UCSD-AML1 (cell line): Measurements from ENCODE around the gene SMIM10L2A.
"Not testable (repeated sequence)": the region's sequence is repeated elsewhere in the genome, so short reads cannot be mapped to it uniquely, and the experiment has no call there.

Experiments used
- DNase-seq: peaks from one replicate; lab custom pipeline; 2025; ENCODE audit not compliant: unreplicated experiment; lab: John Stamatoyannopoulos, UW

The SMIM10L2A gene

DNA sequence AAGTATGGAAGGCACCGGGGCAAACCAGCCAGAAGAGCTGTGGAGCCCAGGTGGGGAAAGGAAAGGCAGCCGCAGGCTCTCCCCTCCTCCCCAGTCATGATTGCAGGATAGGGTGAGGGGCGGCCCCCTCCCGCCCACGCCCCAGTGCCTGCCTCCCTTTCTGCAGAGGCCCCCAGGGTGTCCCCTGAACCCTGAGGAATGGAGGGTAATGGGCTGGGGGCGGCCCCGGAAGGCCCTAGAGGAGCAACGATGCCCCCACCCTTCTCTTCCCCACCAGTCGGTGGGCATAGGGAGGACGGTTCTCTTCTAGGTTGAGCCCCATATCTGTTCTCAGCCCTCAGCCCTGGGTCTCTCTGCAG lies 1.0 kb downstream of the SMIM10L2A start:
- not testable (repeated sequence) for DNase-seq

GRCh38 chrX:135423173-135423864 lies 1.6 kb downstream of the SMIM10L2A start:
- DNase-seq, result not testable (repeated sequence)

- DNase-seq, result no peak
Measured at GRCh38 chrX:135424469-135424868, 2.7 kb downstream of the SMIM10L2A start.

GRCh38 chrX:135425026-135425965 lies 3.6 kb downstream of the SMIM10L2A start:
- no peak for DNase-seq

DNA sequence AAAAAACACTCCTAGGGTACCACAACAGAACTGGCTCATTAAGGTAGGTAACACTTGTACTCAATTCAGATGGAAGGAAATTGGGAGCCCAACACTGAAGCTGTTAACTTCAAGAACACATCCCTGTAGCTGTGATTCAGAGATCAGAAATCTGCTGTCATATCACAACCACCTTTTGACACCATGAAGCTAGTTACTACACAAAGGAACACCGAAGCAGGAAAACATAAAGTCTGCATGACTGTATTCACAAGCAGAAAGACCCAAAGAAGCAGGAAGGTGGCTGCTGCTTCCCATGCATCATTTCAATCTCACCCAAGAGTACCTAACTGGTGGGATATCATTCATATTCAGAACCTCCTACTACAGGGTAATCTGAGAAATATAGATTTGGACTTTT lies 7.7 kb downstream of the SMIM10L2A start:
- no peak for DNase-seq

- no peak for DNase-seq
Measured at GRCh38 chrX:135431886-135432285, 10.1 kb downstream of the SMIM10L2A start.

GRCh38 chrX:135432453-135432852 lies 10.7 kb downstream of the SMIM10L2A start:
- no peak for DNase-seq

GRCh38 chrX:135432881-135433521 lies 11.3 kb downstream of the SMIM10L2A start:
- DNase-seq, result no peak

DNA sequence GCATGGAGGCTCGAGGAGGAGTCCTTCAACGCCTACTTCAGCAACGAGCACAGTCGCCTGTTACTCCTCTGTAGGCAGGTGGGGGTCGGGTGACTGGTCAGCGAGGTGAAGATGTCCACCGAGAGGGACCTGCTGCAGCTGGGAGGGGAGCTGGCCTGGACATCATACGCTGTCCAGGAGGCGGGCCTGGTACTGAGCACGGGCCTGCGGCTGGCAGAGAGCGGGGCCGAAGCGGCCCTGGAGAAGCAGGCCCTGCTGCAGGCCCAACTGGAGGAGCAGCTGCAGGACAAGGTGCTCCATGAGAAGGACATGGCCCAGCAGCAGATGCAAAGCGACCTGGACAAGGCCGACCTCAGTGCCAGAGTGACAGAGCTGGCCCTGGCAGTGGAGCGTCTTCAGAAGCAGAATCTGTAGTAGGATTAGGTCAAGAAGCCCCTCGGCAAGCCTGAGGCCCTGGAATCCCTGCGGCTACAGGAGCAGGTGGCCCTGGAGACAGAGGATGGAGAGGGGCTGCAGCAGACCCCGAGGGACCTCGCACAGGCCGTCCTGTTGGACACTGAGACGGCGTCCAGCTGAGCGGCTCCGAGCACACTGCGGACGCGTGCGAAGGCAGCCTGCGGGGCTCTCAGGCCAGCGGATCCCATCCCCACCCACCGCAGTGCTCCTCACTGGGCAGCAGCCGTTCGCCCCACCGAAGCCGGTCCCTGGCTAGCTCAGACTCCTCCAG lies 11.9 kb downstream of the SMIM10L2A start:
- DNase-seq, result no peak

GRCh38 chrX:135434258-135435138 lies 12.8 kb downstream of the SMIM10L2A start:
- DNase-seq, result no peak

GRCh38 chrX:135435139-135435922 lies 13.6 kb downstream of the SMIM10L2A start:
- DNase-seq, result no peak

DNA sequence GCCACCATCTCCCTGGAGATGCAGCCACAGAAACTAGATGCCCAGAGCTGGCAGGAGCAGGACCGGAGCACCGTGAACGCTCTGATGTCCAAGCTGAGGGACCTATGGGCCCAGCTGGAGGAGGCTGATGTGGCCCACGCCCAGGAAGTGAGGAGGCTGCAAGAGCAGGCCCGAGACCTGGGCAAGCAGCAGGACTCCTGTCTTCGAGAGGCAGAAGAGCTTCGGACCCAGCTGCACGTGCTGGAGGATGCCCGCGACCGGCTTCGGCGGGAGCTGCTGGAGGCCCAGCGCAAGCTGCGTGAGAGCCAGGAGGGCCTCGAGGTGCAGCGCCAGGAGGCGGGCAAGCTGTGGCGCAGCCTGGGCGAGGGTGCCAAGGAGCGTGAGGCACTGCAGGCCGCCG lies 14.2 kb downstream of the SMIM10L2A start:
- DNase-seq, result no peak

- no peak for DNase-seq
Measured at GRCh38 chrX:135436456-135436855, 14.7 kb downstream of the SMIM10L2A start.

- DNase-seq, result no peak
Measured at GRCh38 chrX:135436966-135437866, 15.5 kb downstream of the SMIM10L2A start.

DNA sequence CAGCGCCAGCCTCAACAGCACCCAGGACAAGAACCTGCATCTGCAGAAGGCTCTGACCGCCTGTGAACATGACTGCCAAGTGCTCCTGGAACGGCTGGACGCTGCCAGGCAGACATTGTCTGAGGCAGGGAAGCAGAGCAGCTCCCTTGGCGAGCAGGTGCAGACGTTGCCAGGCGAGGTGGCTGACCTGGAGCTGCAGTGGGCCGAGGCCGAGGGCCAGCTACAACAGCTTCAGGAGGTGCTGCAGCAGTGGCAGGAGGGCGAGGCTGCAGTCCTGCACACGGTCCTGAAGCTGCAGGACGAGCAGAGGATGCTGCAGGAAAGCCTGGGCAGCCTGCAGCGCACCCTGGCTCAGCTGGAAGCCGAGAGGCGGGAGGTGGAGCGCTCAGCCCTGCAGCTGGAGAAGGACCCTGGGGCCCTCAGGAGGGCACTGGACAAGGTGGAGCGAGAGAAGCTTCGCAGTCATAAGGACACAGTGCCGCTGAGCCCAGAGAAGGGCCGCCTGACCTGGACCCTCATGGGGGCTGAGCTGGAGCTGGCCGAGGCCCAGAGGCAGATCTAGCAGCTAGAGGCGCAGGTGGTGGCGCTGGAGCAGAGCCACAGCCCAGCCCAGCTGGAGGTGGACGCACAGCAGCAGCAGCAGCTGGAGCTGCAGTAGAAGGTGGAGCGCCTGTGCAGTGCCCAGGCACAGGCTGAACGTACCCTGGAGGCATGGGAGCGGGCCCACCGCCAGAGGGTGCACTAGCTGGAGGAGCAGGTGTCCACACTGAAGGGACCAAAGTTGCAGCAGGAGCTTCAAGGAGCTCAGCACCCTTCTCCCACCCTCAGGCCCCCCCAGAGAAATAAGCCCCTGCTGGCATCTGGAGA lies 16.4 kb downstream of the SMIM10L2A start:
- DNase-seq, result peak; percentile 51

DNA sequence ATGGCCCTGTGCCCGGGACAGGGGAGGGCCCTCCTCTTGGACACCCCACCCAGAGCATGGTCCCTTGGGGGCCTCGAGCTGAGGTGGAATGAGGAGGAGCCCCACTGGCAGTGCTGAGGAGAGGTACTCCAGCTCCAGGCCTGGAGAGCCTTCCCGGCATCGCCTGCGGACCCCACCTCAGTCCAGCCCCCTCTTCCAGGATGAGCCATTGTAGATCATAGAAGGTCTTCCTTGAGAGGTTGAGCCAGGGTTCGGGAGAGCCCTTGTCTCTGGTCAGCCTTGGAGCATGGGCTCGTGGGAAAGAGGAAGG lies 16.9 kb downstream of the SMIM10L2A start:
- no peak for DNase-seq
